Testis (tissue), 3 donors: ENCODE measurements around the gene TTLL7. TPM values are rescaled to one million over a fixed set of nuclear protein-coding genes. Genes with fewer than 3 reads are reported as not detected.

Experiments
- DNase-seq: peaks from one replicate; pipeline ENCODE4 v3.0.0-alpha.2; 2019
- H3K27ac ChIP-seq, 2 donors: fragments of 200-600 bp; sonication (generic); one replicate each; pipeline ENCODE4 v1.5.1; 2019
- H3K27me3 ChIP-seq: fragments of 200-600 bp; sonication (generic); one replicate; pipeline ENCODE4 v1.5.1; 2019
- H3K36me3 ChIP-seq: fragments of 200-600 bp; sonication (generic); one replicate; pipeline ENCODE4 v1.5.1; 2017; ENCODE audit warnings: low read depth; ENCODE audit errors: missing control alignments
- H3K4me1 ChIP-seq: fragments of 200-600 bp; sonication (generic); one replicate; pipeline ENCODE4 v1.5.1; 2019
- H3K4me3 ChIP-seq, 2 donors: fragments of 200-600 bp; sonication (generic); one replicate each; pipeline ENCODE4 v1.5.1; 2017 to 2019
- H3K9me3 ChIP-seq: fragments of 200-600 bp; sonication (generic); one replicate; pipeline ENCODE4 v1.5.1; 2017
- POLR2A ChIP-seq: fragments of 450-650 bp; IDR thresholded peaks from one replicate; pipeline ENCODE4 v1.6.1; 2017; ENCODE audit warnings: antibody characterized with exemption, mild to moderate bottlenecking, moderate library complexity
- WGBS, 2 donors: methylation state at CpG; one replicate each; pipeline ENCODE4 v1.1.5; 2018; 5-methylcytosine and 5-hydroxymethylcytosine counted together
- intact Hi-C: fragments of 100-400 bp; cut with DNase I; formaldehyde crosslinking; loops from one replicate; pipeline ENCODE4 v1.15.1; 2023; ENCODE audit warnings: low total_unique reads
- polyA plus RNA-seq: library from polyadenylated mRNA; stranded (reverse); fragments of 350-450 nt; fragmentation: Illumina TruSeq; extraction: RNeasy Lipid Tissue Mini Kit (QIAGEN cat#74804); gene quantifications from one replicate; pipeline ENCODE4 v1.2.3, GENCODE V29; 2014; ENCODE audit warnings: low read depth, low replicate concordance; ENCODE audit not compliant: insufficient read depth
- total RNA-seq, 2 donors: library from RNA; depleted of rRNA; stranded (reverse); fragments of >200 nt; gene quantifications; one replicate each; pipeline ENCODE4 v1.2.3, GENCODE V29; 2016
- TF ChIP-seq, protein P1 (sequence below), 3 experiments: fragments of 450-650 bp in 2 of 3; fragments of 200-600 bp in 1 of 3; sonication (generic) in 1 of 3; IDR thresholded peaks; one replicate each; pipeline ENCODE4 v1.5.1; 2016 to 2019; ENCODE audit warnings: antibody characterized with exemption in 3 of 3, mild to moderate bottlenecking in 2 of 3, moderate library complexity in 1 of 3

Gene TTLL7
- total and polyA plus RNA-seq, 3 donors from 2014 or later, result 22.4 to 35.2 (median 28.6) TPM

DNA sequence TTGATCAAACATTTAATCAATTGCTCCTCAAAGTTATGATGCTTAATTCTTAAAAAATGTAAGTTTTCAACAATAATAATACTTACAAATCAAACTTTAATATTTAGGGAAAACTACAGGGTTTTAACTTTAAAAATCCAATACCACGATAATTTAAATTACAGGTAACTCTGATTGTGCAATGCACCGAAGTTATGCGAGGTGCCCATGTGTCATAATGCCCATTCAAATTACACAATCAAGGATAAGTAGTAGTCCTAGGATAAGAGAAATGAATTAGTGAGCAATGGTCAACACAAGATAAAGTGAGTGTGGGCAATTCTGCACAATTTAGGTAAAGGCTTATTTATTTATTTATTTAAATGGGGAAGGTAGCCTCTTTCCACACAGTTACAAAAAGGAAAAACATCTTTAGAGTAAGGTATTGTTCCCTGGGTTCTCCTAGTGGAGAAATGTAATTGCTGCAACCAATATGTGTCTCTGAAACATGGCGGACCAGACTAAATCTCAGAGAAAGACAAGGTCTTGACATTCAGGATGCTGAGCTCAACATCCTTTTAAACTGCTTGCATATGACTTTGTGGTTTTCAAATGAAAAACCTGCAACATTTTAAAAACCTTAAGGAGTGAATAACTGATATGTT is 164.2 kb downstream of the TTLL7 start:
- Histone ChIP-seq H3K4me1 (no peaks in the 10 kb centered on the region), H3K27ac (no peak overlapping the region), H3K36me3 (no peaks in the 10 kb centered on the region), H3K27me3 (no peaks in the 10 kb centered on the region), H3K4me3 (no peak overlapping the region), H3K9me3 (no peaks in the 10 kb centered on the region)
- no peak for DNase-seq
- no peak for TF ChIP-seq POLR2A
- TF ChIP-seq, protein P1, sequence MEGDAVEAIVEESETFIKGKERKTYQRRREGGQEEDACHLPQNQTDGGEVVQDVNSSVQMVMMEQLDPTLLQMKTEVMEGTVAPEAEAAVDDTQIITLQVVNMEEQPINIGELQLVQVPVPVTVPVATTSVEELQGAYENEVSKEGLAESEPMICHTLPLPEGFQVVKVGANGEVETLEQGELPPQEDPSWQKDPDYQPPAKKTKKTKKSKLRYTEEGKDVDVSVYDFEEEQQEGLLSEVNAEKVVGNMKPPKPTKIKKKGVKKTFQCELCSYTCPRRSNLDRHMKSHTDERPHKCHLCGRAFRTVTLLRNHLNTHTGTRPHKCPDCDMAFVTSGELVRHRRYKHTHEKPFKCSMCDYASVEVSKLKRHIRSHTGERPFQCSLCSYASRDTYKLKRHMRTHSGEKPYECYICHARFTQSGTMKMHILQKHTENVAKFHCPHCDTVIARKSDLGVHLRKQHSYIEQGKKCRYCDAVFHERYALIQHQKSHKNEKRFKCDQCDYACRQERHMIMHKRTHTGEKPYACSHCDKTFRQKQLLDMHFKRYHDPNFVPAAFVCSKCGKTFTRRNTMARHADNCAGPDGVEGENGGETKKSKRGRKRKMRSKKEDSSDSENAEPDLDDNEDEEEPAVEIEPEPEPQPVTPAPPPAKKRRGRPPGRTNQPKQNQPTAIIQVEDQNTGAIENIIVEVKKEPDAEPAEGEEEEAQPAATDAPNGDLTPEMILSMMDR (IDR thresholded peaks at IDR 0.05), result no peak
- intact Hi-C loops, result no loop called here
- WGBS, 2 donors, result 94 to 96% methylated on average over 4 of the region's 4 CpGs

DNA sequence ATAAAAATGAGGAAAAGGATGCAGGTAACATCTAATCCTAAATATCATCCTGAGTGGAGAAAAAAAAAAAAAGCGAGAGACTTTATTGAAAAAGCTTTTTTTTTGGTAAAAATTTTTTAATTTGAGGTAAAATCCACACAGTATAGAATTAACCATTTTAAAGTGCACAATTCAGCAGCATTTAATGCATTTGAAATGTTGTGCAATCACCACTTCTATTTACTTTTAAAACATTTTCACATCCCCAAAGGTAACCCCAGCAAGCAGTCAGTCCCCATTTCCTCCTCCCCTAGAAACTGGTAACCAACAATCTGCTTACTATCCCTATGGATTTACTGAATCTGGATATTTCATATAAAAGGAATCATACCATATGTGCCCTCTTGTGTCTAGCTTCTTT is 166.7 kb downstream of the TTLL7 start:
- no peaks in the 10 kb centered on the region for H3K9me3 ChIP-seq
- 90 to 91% methylated on average over 1 of the region's 1 CpG for WGBS, 2 donors
- no peak for TF ChIP-seq POLR2A
- TF ChIP-seq, protein P1 (IDR thresholded peaks at IDR 0.05), result no peak
- no peak overlapping the region for H3K4me3 ChIP-seq
- H3K36me3 ChIP-seq, result no peaks in the 10 kb centered on the region
- no peak overlapping the region for H3K27ac ChIP-seq
- intact Hi-C loops, result no loop called here
- H3K4me1 ChIP-seq, result peaks cover 6% of the 10 kb centered on the region
- H3K27me3 ChIP-seq, result no peaks in the 10 kb centered on the region
- DNase-seq, result no peak

DNA sequence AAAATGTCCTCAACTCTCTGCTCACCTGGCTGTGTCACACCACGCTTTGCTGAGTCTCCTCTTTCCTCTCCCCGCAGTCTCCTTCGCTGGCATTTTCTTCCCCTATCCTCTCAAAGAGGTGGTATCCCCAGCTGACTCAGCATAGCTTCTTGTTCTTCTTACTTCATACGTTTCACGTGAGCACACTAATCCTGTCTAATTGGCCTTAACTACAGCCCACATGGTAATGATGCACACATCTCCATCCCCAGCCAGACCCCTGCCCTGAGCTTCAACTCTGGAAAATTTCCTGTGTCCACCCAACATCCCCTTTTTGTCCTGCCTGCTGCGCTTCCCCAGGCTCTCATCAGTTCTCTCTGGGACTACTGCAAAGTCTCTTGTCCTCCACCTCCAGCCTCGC is 169.8 kb downstream of the TTLL7 start:
- WGBS, 2 donors, result 90 to 91% methylated on average over 7 of the region's 7 CpGs
- Histone ChIP-seq H3K27me3 (no peaks in the 10 kb centered on the region), H3K4me3 (no peak overlapping the region), H3K27ac (no peak overlapping the region), H3K9me3 (no peaks in the 10 kb centered on the region), H3K4me1 (peaks cover 6% of the 10 kb centered on the region), H3K36me3 (no peaks in the 10 kb centered on the region)
- TF ChIP-seq POLR2A, result no peak
- TF ChIP-seq, protein P1 (IDR thresholded peaks at IDR 0.05), result no peak
- DNase-seq, result no peak
- intact Hi-C loops, result no loop called here

DNA sequence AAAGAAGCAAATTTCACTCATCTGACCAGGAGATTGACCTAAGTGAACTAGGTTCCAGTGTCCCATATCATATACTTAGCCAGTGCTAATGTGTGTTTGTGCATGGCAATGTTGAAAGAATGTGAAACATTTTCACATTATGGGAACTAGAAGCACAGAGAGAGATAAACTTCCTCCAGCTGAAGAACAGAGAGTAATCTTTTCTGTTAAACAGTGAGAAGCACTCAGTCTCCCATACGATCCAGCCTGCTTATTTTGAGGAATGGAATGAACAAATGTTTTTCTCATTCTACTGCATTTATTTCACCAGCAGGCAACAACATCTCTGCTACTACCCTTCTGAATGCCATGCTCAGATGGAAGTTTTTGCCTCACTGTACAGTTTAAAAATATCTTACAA is 170.5 kb downstream of the TTLL7 start:
- H3K36me3 ChIP-seq, result no peaks in the 10 kb centered on the region
- WGBS, 2 donors, result 24 to 50% methylated on average over 1 of the region's 1 CpG
- TF ChIP-seq, protein P1 (IDR thresholded peaks at IDR 0.05), result no peak
- no peak for TF ChIP-seq POLR2A
- no peaks in the 10 kb centered on the region for H3K9me3 ChIP-seq
- no peak overlapping the region for H3K27ac ChIP-seq
- H3K4me3 ChIP-seq, result no peak overlapping the region
- DNase-seq, result no peak
- intact Hi-C loops, result no loop called here
- peaks cover 6% of the 10 kb centered on the region for H3K4me1 ChIP-seq
- H3K27me3 ChIP-seq, result no peaks in the 10 kb centered on the region

DNA sequence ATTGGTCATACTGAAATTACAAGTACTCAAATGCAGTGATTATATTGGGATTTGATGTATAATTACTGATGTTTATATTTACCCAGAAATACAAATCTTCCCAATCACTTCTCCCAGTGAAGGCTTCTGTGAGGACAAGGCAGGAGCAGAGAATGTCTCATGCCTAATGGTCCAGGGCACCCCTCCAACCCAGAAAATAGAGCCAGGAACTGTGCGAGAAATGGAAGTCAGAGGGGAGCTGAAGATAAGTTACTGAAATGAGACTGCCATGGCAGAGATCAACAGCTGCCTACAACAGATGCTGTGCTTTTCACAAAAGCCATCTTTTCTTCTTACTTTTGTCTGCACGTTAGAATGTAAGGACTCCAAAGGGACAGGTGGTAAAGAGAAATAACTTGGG is 171.2 kb downstream of the TTLL7 start:
- H3K27me3 ChIP-seq, result no peaks in the 10 kb centered on the region
- TF ChIP-seq POLR2A, result no peak
- TF ChIP-seq, protein P1 (IDR thresholded peaks at IDR 0.05), result no peak
- intact Hi-C loops, result no loop called here

More for the DNA sequence above, 171.2 kb downstream of the TTLL7 start:
- WGBS, 2 donors, result 59 to 68% methylated on average over 2 of the region's 2 CpGs
- H3K4me1 ChIP-seq, result peaks cover 6% of the 10 kb centered on the region
- no peak overlapping the region for H3K4me3 ChIP-seq
- DNase-seq, result peak; percentile 29
- no peaks in the 10 kb centered on the region for H3K9me3 ChIP-seq
- no peaks in the 10 kb centered on the region for H3K36me3 ChIP-seq
- no peak overlapping the region for H3K27ac ChIP-seq
